ENCODE results near the gene LRFN5. TPM values are rescaled to one million over a fixed set of nuclear protein-coding genes. Genes with fewer than 3 reads are reported as not detected.
A peak's percentile ranks its signal among the peaks of the same experiment; 100 is the strongest.

The LRFN5 gene
- total and polyA plus RNA-seq, 2 donors (not counting 1 experiment from before 2014, with no cell fraction given), result 0.14 to 3.6 TPM

DNA sequence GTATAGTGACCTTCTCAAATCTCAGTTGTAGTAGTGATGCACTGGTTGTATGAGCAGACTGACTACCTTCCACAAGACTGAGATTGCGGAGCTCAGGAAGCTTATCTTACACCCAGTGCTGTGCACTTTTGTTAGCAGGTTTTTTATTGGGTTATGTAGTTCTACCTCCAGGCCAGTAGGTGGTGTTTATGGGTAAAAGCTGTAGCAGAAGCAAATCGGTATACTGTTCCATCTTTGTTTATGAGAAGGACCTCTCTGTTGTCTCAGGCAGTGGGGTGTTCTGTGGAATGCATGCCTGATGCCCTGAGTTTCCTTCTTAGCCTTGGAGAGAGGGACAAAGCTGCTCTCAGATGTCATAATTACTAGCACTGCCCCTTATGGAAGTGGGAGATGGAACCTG lies 217.8 kb downstream of the LRFN5 start:
- no peaks in the 10 kb centered on the region for H3K36me3 ChIP-seq (ENCODE audit: control insufficient read depth, insufficient read depth, low read length)
- H3K27me3 ChIP-seq (ENCODE audit: control insufficient read depth, insufficient read depth, low read length), result no peaks in the 10 kb centered on the region
- H3K9ac ChIP-seq (ENCODE audit: insufficient read depth, low read length), result no peak overlapping the region
- H3K4me3 ChIP-seq (replicated peaks in 1 of 4; ENCODE audit: control extremely low read depth in 1 of 4, insufficient read depth in 1 of 4, low read depth in 3 of 4, low read length in 4 of 4), result no peak overlapping the region
- H3K27ac ChIP-seq (ENCODE audit: insufficient read depth, low read length), result no peak overlapping the region
- H3K4me1 ChIP-seq (ENCODE audit: control insufficient read depth, extremely low read depth, insufficient read depth, low read length), result no peaks in the 10 kb centered on the region
- H3K79me2 ChIP-seq (ENCODE audit: control insufficient read depth, insufficient read depth, low read length), result no peaks in the 10 kb centered on the region
- no peak overlapping the region for H3K4me2 ChIP-seq (ENCODE audit: extremely low read depth, insufficient read depth, low read length)
- no peaks in the 10 kb centered on the region for H3K9me3 ChIP-seq (ENCODE audit: control insufficient read depth, insufficient read depth, low read depth, low read length)
- TF ChIP-seq EZH2 (IDR thresholded peaks at IDR 0.05; ENCODE audit: low read length, missing control alignments), result no peak
- peak in 1 of 2 donors; percentile 12 for TF ChIP-seq CTCF (conservative IDR thresholded peaks at IDR 0.05 in 1 of 2, IDR thresholded peaks at IDR 0.05 in 1 of 2; ENCODE audit: low read depth in 1 of 2, low read length in 2 of 2)
- H2AFZ ChIP-seq (ENCODE audit: low read length), result no peak overlapping the region
- no peak for DNase-seq (ENCODE audit: low read depth in 2 of 2)
- no peaks in the 10 kb centered on the region for H4K20me1 ChIP-seq (ENCODE audit: control insufficient read depth, extremely low read depth, insufficient read depth, low read length)

DNA sequence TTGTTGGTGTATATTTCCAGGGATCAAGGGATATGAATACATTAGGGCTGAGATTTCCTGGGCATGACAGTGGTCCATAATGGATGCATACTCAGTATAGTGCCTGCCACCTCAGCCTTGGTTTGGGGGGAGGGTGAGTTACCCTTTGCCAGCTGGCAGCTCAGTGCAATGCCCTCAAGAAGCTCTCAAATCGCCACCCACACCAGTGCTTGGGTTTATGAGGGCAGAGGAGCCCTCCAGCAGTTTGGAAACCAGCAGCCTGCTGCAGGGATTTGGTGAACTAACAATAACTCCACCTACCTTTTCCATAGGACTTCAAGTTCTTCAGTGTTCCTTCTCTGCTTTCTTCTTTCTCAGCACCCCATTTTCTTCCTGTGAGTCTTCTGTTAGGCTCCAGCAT lies 218.9 kb downstream of the LRFN5 start:
- H3K27ac ChIP-seq (ENCODE audit: insufficient read depth, low read length), result no peak overlapping the region

GRCh38 chr14:41830714-41831406 lies 224.2 kb downstream of the LRFN5 start:
- Histone ChIP-seq H2AFZ (ENCODE audit: low read length) (no peak overlapping the region), H3K4me2 (ENCODE audit: extremely low read depth, insufficient read depth, low read length) (no peak overlapping the region), H4K20me1 (ENCODE audit: control insufficient read depth, extremely low read depth, insufficient read depth, low read length) (no peaks in the 10 kb centered on the region), H3K36me3 (ENCODE audit: control insufficient read depth, insufficient read depth, low read length) (no peaks in the 10 kb centered on the region), H3K9me3 (ENCODE audit: control insufficient read depth, insufficient read depth, low read depth, low read length) (no peaks in the 10 kb centered on the region), H3K4me1 (ENCODE audit: control insufficient read depth, extremely low read depth, insufficient read depth, low read length) (no peaks in the 10 kb centered on the region), H3K9ac (ENCODE audit: insufficient read depth, low read length) (no peak overlapping the region), H3K27me3 (ENCODE audit: control insufficient read depth, insufficient read depth, low read length) (no peaks in the 10 kb centered on the region), H3K27ac (ENCODE audit: insufficient read depth, low read length) (no peak overlapping the region), H3K4me3 (replicated peaks in 1 of 4; ENCODE audit: control extremely low read depth in 1 of 4, insufficient read depth in 1 of 4, low read depth in 3 of 4, low read length in 4 of 4) (no peak overlapping the region), H3K79me2 (ENCODE audit: control insufficient read depth, insufficient read depth, low read length) (no peaks in the 10 kb centered on the region)
- peak; percentile 22 to 96 for DNase-seq (ENCODE audit: low read depth in 2 of 2)
- TF ChIP-seq CTCF (conservative IDR thresholded peaks at IDR 0.05 in 1 of 2, IDR thresholded peaks at IDR 0.05 in 1 of 2; ENCODE audit: low read depth in 1 of 2, low read length in 2 of 2) (no peak), EZH2 (IDR thresholded peaks at IDR 0.05; ENCODE audit: low read length, missing control alignments) (no peak)

More for the DNA sequence above, 218.9 kb downstream of the LRFN5 start:
- no peaks in the 10 kb centered on the region for H3K79me2 ChIP-seq (ENCODE audit: control insufficient read depth, insufficient read depth, low read length)
- H3K36me3 ChIP-seq (ENCODE audit: control insufficient read depth, insufficient read depth, low read length), result no peaks in the 10 kb centered on the region
- no peaks in the 10 kb centered on the region for H4K20me1 ChIP-seq (ENCODE audit: control insufficient read depth, extremely low read depth, insufficient read depth, low read length)
- no peak overlapping the region for H2AFZ ChIP-seq (ENCODE audit: low read length)
- TF ChIP-seq EZH2 (IDR thresholded peaks at IDR 0.05; ENCODE audit: low read length, missing control alignments) (no peak), CTCF (conservative IDR thresholded peaks at IDR 0.05 in 1 of 2, IDR thresholded peaks at IDR 0.05 in 1 of 2; ENCODE audit: low read depth in 1 of 2, low read length in 2 of 2) (no peak)
- DNase-seq (ENCODE audit: low read depth in 2 of 2), result no peak
- H3K4me3 ChIP-seq (replicated peaks in 1 of 4; ENCODE audit: control extremely low read depth in 1 of 4, insufficient read depth in 1 of 4, low read depth in 3 of 4, low read length in 4 of 4), result no peak overlapping the region
- H3K9ac ChIP-seq (ENCODE audit: insufficient read depth, low read length), result no peak overlapping the region
- H3K27me3 ChIP-seq (ENCODE audit: control insufficient read depth, insufficient read depth, low read length), result no peaks in the 10 kb centered on the region
- H3K9me3 ChIP-seq (ENCODE audit: control insufficient read depth, insufficient read depth, low read depth, low read length), result no peaks in the 10 kb centered on the region
- no peaks in the 10 kb centered on the region for H3K4me1 ChIP-seq (ENCODE audit: control insufficient read depth, extremely low read depth, insufficient read depth, low read length)
- H3K4me2 ChIP-seq (ENCODE audit: extremely low read depth, insufficient read depth, low read length), result no peak overlapping the region
